ENCODE data around the gene DIRAS1.

Gene DIRAS1

GRCh38 chr19:2726904-2727639, 5.9 kb upstream of the DIRAS1 start:
- DNase-seq (ENCODE audit: insufficient read length, low spot score): no peak
- no peak for TF ChIP-seq POLR2A (IDR thresholded peaks at IDR 0.05; ENCODE audit: low read depth, low read length)
- no peak for FAIRE-seq

- TF ChIP-seq POLR2A (IDR thresholded peaks at IDR 0.05; ENCODE audit: low read depth, low read length): no peak
- DNase-seq (ENCODE audit: insufficient read length, low spot score): no peak
- FAIRE-seq: no peak
Observed at GRCh38 chr19:2726160-2726855, 5.1 kb upstream of the DIRAS1 start.

- DNase-seq (ENCODE audit: insufficient read length, low spot score): no peak
- no peak for TF ChIP-seq POLR2A (IDR thresholded peaks at IDR 0.05; ENCODE audit: low read depth, low read length)
Observed at GRCh38 chr19:2724148-2724557, 3.0 kb upstream of the DIRAS1 start.

GRCh38 chr19:2723747-2724146, 2.6 kb upstream of the DIRAS1 start:
- FAIRE-seq: no peak
- no peak for DNase-seq (ENCODE audit: insufficient read length, low spot score)
- no peak for TF ChIP-seq POLR2A (IDR thresholded peaks at IDR 0.05; ENCODE audit: low read depth, low read length)

More at GRCh38 chr19:2724148-2724557, 3.0 kb upstream of the DIRAS1 start:
- FAIRE-seq: no peak

- TF ChIP-seq POLR2A (IDR thresholded peaks at IDR 0.05; ENCODE audit: low read depth, low read length): no peak; the same call in 1 of the 2 replicates
- no peak for DNase-seq (ENCODE audit: insufficient read length, low spot score)
- no peak for FAIRE-seq
Observed at GRCh38 chr19:2723345-2723715, 2.2 kb upstream of the DIRAS1 start.

GRCh38 chr19:2722541-2723344, 1.6 kb upstream of the DIRAS1 start:
- FAIRE-seq: peak; percentile 33
- peak; percentile 100 for DNase-seq (ENCODE audit: insufficient read length, low spot score)
- TF ChIP-seq POLR2A (IDR thresholded peaks at IDR 0.05; ENCODE audit: low read depth, low read length): peak; percentile 70

GRCh38 chr19:2721570-2722540, 683 bp upstream of the DIRAS1 start:
- no peak for TF ChIP-seq POLR2A (IDR thresholded peaks at IDR 0.05; ENCODE audit: low read depth, low read length)
- no peak for DNase-seq (ENCODE audit: insufficient read length, low spot score)
- FAIRE-seq: no peak

- FAIRE-seq (no peak), DNase-seq (ENCODE audit: insufficient read length, low spot score) (peak; percentile 85)
- no peak for TF ChIP-seq POLR2A (IDR thresholded peaks at IDR 0.05; ENCODE audit: low read depth, low read length)
Observed at GRCh38 chr19:2719920-2720776, 1.0 kb downstream of the DIRAS1 start.

GRCh38 chr19:2719232-2719735, 1.9 kb downstream of the DIRAS1 start:
- no peak for DNase-seq (ENCODE audit: insufficient read length, low spot score)
- no peak for TF ChIP-seq POLR2A (IDR thresholded peaks at IDR 0.05; ENCODE audit: low read depth, low read length)

GRCh38 chr19:2717638-2718541, 3.3 kb downstream of the DIRAS1 start:
- no peak for TF ChIP-seq POLR2A (IDR thresholded peaks at IDR 0.05; ENCODE audit: low read depth, low read length)
- FAIRE-seq (no peak), DNase-seq (ENCODE audit: insufficient read length, low spot score) (no peak)

More at GRCh38 chr19:2719232-2719735, 1.9 kb downstream of the DIRAS1 start:
- FAIRE-seq: no peak

Data from H54 (cell line).